Bronchial epithelial cell (primary cell): ENCODE data around the gene SEC14L2. TPM values are rescaled to one million over a fixed set of nuclear protein-coding genes. Genes with fewer than 3 reads are reported as not detected.

Experiments used
- DNase-seq: peaks from one replicate; pipeline ENCODE4 v3.0.0-alpha.2; 2010; ENCODE audit warnings: low read depth
- FAIRE-seq: peaks from 2 replicates; lab custom pipeline; 2011; peaks lifted over from hg19 to GRCh38; lab: Jason Lieb, UNC
- H3K27me3 ChIP-seq: 2 replicates; pipeline ENCODE4 v1.5.1; 2011; ENCODE audit warnings: low read length; ENCODE audit not compliant: control insufficient read depth, insufficient read depth
- H3K36me3 ChIP-seq: 2 replicates; pipeline ENCODE4 v1.5.1; 2011; ENCODE audit warnings: low read length; ENCODE audit not compliant: control insufficient read depth, insufficient read depth
- H3K4me3 ChIP-seq: 2 replicates; pipeline ENCODE4 v1.5.1; 2011; ENCODE audit warnings: mild to moderate bottlenecking, low read depth, low read length, control low read depth
- CTCF ChIP-seq: IDR thresholded peaks from 2 replicates; pipeline ENCODE4 v1.5.1; 2011; ENCODE audit warnings: mild to moderate bottlenecking, moderate library complexity, low read length, control low read depth, inconsistent platforms; ENCODE audit not compliant: insufficient read depth, severe bottlenecking
- total RNA-seq: library from RNA; depleted of rRNA; stranded (reverse); fragments of >200 nt; gene quantifications from 2 replicates; pipeline ENCODE4 v1.2.1, GENCODE V29; 2014

Gene SEC14L2
- total RNA-seq, 1 donor from 2014 or later, result 34.5 TPM

GRCh38 chr22:30434843-30435242, 38.0 kb downstream of the SEC14L2 start:
- DNase-seq, result no peak
- FAIRE-seq, result no peak
- H3K27me3 ChIP-seq, result no peaks in the 10 kb centered on the region
- no peak overlapping the region for H3K4me3 ChIP-seq
- H3K36me3 ChIP-seq, result no peaks in the 10 kb centered on the region
- TF ChIP-seq CTCF, result no peak

DNA sequence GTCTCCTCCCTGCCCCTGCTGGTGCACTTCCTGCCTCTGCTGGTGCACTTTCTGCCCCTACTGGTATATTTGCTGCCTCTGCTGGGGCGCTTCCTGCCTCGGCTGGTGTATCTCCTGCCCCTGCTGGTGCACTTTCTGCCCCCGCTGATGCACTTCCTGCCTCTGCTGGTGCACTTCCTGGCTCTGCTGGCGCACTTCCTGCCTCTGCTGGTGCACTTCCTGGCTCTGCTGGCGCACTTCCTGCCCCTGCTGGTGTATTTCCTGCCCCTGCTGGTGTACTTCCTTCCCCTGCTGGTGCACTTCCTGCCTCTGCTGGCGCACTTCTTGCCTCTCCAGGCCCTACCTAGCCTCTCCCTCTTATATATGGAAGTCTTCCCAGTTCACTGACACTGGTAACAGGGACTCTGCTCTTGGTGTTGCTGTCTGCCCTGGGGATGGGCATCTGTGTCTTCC, 38.9 kb downstream of the SEC14L2 start:
- FAIRE-seq, result peak; percentile 62
- DNase-seq, result no peak

DNA sequence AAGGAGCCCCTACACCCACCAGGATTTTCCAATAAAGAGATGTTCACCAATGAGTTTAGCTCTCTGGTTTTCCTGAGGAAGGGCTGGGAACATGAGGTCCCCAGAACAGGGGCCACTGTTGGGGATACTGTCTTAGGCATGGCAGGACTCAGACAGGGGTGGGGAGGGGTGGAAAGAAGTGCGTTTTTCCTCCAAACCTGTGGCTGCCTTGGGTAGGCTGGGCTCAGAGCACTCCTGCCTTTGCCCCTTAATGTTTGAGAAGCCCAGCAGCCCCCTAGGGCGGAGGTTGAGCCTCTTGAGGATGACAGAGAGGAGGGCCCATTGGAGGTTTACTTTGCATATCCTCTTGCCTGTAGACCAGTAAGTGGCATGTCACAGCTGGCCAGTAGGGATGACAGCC, 39.4 kb downstream of the SEC14L2 start:
- FAIRE-seq, result no peak

More for the DNA sequence above, 38.9 kb downstream of the SEC14L2 start:
- no peaks in the 10 kb centered on the region for H3K27me3 ChIP-seq
- H3K36me3 ChIP-seq, result no peaks in the 10 kb centered on the region
- no peak overlapping the region for H3K4me3 ChIP-seq
- TF ChIP-seq CTCF, result no peak

GRCh38 chr22:30438559-30438958, 41.7 kb downstream of the SEC14L2 start:
- DNase-seq (no peak), FAIRE-seq (no peak)
- Histone ChIP-seq H3K36me3 (no peaks in the 10 kb centered on the region), H3K4me3 (no peak overlapping the region), H3K27me3 (no peaks in the 10 kb centered on the region)
- no peak for TF ChIP-seq CTCF

More for the DNA sequence above, 39.4 kb downstream of the SEC14L2 start:
- H3K36me3 ChIP-seq, result no peaks in the 10 kb centered on the region
- no peaks in the 10 kb centered on the region for H3K27me3 ChIP-seq
- no peak for DNase-seq
- H3K4me3 ChIP-seq, result no peak overlapping the region
- TF ChIP-seq CTCF, result no peak

DNA sequence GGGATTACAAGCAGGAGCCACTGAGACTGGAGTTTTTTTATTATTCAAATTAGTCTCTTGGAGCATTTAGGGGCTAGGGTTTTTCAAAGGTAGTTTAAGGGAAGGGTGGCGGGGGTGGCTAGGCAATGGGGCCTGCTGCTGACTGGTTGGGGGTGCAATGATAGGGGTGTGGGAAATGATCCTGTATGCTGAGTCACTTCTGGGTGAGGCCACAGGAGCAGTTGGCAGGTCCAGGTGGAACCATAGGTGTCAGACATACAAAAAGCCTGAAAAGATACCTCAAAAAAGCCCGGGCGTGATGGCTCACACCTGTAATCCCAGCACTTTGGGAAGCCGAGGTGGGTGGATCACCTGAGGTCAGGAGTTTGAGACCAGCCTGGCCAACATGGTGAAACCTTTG, 42.4 kb downstream of the SEC14L2 start:
- no peak for TF ChIP-seq CTCF
- peak; percentile 55 for DNase-seq
- no peaks in the 10 kb centered on the region for H3K36me3 ChIP-seq
- no peaks in the 10 kb centered on the region for H3K27me3 ChIP-seq
- H3K4me3 ChIP-seq, result no peak overlapping the region
- FAIRE-seq, result no peak

- FAIRE-seq, result no peak
- H3K36me3 ChIP-seq, result no peaks in the 10 kb centered on the region
- no peak overlapping the region for H3K4me3 ChIP-seq
- no peak for TF ChIP-seq CTCF
- no peaks in the 10 kb centered on the region for H3K27me3 ChIP-seq
- no peak for DNase-seq
Observed at GRCh38 chr22:30439836-30440235, 43.0 kb downstream of the SEC14L2 start.
